GDM1 (cell line): ENCODE measurements around the gene OR5K2.

Experiments used
- DNase-seq: peaks from one replicate; lab custom pipeline; 2025; lab: John Stamatoyannopoulos, UW

OR5K2 gene

GRCh38 chr3:98497381-98497780 is at the start of gene OR5K2:
TSS of gene OR5K2 (plus strand) at chr3:98497681. CDS start at chr3:98497681, 0 bp downstream.
- DNase-seq: no peak

- DNase-seq: no peak
Observed at GRCh38 chr3:98449606-98450193, 47.8 kb upstream of the OR5K2 start.

DNA sequence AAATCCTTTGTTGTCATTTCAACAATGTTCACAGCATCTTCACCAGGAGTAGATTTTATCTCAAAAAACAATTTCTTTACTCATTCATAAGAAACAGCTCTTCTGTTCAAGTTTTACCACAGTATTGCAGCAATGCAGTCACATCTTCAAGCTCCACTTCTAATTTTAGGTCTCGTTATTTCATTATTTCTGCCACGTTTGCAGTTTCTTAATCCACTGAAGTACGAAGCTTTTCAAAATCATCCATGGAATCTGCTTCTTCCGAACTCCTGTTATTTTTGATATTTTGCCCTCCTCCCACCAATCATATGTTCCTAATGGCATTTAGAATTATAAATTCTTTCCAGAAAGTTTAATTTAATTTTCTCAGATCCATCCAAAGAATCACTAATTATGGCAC is 47.1 kb upstream of the OR5K2 start:
- no peak for DNase-seq

DNA sequence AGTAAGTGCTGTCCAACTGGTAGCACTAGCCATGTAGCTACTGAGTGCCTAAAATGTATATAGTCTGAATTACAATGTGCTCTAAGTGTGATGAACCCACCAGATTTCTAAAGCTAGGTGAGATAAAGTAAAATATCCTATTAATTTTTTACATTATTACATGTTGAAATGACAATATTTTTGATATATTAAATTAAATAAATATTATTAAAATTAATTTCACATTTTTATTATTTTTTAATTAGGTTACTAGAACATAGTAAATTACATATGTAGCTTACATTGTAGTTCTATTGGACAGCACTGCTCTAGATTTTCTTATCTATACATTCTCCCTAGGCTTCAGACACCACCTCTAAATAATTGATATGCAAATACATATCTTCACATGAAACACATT is 43.7 kb upstream of the OR5K2 start:
- DNase-seq: no peak

DNA sequence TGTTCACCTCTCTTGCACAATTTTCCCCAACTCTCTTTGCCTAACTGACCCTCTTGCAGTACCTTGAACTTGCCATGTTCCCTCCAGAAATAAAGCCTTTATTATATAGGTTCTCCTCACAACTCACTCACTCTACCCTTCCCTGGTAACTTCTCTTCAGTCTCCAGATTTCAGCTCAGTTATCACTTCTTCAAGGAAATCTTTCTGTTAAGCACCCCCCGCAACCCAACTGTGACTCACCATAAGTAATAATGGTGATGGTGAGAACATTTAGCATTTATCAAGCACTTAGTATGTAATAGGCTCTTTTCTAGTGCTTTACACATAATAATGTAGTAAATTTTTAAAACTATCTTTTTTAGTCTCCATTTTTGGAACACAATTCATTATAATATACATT is 42.6 kb upstream of the OR5K2 start:
- no peak for DNase-seq

DNA sequence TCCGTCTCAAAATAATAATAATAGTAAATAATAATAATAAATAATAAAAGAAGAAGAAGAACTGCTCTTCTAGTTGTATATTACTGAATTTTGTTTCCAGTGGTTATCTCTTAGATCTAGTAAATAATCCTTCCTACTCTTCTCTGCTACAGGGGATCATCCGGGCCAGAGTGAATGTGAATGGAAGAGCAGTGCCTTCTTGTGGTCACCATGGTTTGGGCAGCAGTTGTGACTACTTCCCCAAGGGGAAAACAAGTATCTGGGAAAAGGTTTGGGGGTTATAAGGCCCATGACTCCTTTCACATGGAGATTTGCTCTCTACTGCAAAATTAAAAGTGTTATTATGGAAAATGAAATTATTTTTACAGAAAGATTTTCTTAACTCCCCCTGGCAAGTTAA is 39.9 kb upstream of the OR5K2 start:
- DNase-seq: no peak

DNA sequence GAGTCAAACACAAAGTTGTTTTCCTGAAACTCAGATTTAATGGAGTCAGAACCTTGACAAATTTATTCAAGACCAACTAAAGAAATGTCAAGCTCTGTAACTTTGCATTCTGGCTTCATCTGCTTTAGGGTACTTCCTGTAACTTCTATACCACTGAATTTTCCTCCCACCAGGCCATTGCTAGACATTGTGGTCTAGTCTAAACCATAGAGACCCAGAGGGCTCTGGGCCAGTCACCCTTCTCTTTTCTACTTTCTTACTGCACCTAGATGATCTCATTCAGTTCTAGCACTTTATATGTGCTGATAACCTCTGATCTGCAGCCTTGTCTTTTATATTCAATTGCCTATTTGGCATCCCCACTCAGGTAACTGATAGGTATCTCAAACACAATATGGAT is 37.3 kb upstream of the OR5K2 start:
- DNase-seq: no peak

- DNase-seq: no peak
Observed at GRCh38 chr3:98462901-98463300, 34.6 kb upstream of the OR5K2 start, which contains the start of gene OR5K1. TSS of gene OR5K1 (plus strand) at chr3:98463201. CDS start at chr3:98469577, 6,376 bp downstream.

DNA sequence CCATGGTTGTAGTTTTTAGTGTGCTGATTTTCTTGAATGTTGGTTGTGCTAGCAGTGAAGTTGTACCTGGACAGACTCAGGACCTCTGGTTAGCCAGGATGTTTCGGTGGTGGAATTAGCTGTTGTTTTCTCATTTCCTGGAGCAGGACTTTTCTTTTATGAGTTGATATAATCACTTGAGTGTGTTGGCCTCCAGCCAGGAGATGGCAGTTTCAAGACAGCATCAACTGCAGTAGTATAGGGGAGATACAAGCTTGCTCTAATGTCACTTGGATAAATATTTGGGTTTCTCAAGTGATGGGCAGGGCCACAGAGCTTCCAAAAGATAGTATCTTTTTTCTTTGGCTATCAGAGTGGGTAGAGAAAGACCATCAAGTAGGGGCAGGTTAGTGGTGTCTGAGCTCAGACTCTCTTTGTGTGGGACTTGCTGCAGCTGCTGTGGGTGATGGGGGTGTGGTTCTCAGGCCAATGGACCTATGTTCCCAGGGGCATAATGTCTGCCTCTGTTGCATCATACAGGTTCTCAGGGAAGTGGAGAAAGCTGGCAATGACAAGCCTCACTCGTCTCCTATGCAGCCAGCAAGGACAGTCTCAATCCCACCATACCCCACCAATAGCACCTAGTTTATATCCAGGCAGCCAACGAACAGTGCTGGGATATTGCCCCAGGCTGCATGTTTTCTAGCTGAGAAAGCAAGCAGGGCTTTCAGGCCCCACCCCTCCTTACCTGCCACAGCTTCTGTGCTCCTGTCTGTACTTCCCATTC is 14.6 kb upstream of the OR5K2 start:
- no peak for DNase-seq

- no peak for DNase-seq
Observed at GRCh38 chr3:98483626-98484025, 13.9 kb upstream of the OR5K2 start.

DNA sequence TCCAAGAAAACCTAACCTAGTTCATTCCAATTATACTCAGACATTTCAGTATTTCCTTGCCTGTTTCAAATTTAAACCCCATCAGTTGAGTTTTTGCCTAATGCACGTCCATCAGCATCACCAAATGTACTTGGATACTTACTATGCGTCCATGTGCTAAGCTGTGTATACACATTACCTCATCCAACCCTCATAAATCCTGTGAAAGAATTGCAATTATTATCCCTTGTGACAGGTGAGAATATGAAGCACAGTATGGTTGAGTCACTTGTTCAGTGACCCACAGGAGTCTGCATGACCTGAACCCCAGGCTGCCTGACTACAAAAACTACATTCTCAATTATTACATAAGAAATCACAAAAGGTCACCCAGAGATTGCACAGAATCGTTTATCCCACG is 2.5 kb downstream of the OR5K2 start:
- no peak for DNase-seq

DNA sequence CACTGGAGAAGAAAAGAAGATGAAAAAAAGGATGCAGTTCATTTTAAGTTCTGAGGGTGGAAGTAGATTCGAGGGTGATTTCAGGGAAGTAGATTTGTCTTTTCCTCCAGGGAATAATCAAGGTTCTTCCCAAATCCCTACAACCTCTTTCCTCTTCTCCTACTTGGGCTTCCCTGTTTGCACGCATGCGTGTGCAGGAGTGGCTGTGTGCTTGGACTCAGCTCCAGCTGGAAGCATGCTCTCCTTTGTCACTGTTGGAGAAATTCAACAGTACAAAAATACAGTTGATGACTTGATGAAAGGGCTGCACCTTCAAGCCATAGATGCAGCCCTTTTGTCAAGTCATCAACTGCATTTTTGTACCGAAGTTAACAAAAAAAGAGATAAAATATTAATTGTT is 3.8 kb downstream of the OR5K2 start:
- DNase-seq: no peak

- DNase-seq: no peak
Observed at GRCh38 chr3:98501863-98502576, 4.5 kb downstream of the OR5K2 start.

- DNase-seq: no peak
Observed at GRCh38 chr3:98504539-98504938, 7.1 kb downstream of the OR5K2 start.

DNA sequence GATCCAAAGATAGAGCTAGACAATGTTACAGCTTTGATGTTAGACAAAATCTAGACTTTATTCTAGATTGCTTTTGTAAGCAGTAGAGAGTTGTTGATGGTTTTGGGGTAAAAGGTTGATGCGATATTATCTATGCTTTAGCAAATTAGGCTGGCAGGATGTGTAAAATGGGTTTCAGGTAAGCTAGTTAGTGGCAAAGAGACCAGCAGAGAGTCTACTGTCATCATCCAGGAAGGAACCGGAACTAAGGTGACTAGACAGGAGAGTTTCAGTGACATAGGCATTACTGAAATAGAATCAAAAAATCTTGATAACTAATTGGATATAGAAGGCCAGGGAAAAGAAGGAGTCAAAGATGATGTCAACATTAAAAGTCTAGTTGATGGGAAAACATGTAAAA is 11.1 kb downstream of the OR5K2 start:
- DNase-seq: no peak

GRCh38 chr3:98512576-98512975 is 15.1 kb downstream of the OR5K2 start:
- no peak for DNase-seq

DNA sequence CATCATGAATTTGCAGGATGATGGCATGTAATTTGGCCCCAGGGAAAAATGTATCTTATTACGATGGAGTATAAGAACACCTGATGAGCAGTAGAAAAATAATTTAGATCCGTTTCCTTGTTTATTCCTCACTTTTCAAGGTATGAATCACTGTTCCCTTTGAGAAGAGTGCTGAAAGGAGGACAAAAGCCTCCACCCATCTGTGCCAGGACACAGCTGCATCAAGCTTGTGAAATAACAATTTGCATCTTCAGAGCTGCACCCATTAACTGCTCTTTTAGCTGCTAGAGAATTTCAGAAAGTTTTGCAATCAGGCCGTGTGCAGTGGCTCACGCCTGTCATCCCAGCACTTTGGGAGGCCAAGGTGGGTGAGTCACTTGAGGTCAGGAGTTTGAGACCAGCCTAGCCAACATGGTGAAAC is 15.6 kb downstream of the OR5K2 start:
- DNase-seq: no peak

DNA sequence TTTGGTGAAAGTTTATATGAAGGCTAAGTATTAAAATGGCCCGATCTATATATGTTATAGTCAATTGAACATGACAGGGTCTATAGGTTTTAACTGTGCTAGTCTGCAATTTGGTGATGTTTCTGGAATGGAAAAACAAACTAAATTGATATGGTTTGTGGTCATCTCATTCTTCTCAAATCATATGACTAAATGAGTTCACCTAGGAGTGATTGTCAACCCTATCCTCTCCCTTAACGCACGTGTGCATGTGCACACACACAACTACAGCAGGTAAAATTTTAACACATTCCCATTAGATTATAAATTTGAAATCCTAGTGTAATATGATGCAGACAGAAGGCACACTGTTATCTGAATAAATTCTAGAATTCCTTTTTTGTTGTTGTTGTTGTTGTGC is 16.3 kb downstream of the OR5K2 start:
- no peak for DNase-seq

GRCh38 chr3:98514948-98515347 is 17.5 kb downstream of the OR5K2 start:
- no peak for DNase-seq

DNA sequence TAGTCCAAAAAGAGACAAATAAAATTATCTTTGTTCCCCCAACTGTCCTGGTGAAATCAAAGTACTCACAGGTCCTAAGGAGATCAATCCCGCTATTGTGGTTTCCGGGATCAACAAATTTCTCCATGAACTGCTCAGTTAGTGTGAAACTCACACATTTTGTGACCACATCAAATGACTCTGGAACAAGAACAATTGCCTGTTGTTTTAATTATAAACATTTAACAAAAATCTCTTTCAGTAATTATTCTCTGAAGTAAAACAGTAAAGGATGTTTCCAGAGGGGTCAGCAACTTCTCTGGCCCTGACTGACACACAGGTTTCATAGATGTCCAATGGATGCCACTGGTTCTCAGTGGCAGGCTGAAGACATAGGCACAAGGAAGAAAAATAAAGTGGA is 21.3 kb downstream of the OR5K2 start:
- DNase-seq: no peak

DNA sequence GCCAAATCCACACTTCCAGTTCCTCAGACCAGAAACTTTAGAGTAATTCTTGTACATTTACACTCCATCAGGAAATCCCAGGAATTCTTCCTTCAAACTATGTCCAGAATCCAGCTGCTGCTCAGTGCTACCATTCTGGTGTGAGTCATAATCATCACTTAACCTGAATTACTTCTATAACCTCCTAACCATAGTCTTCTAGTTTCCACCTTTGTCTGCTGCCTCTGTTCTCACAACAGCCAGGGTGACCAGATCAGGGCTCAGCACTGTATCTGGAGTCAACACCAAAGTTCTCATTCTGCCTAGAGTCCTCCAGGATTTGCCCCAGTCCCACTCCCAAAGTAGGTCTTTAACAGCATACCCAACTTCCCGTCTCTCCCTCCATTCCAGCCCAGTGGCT is 21.9 kb downstream of the OR5K2 start:
- DNase-seq: no peak

- peak; percentile 4 for DNase-seq
Observed at GRCh38 chr3:98521897-98522543, 24.5 kb downstream of the OR5K2 start.
